Measurements from ENCODE around the gene SDR9C7.
"Not testable (repeated sequence)": the region's sequence is repeated elsewhere in the genome, so short reads cannot be mapped to it uniquely, and the experiment has no call there.

The SDR9C7 gene

GRCh38 chr12:56931474-56931978 lies 2.7 kb downstream of the SDR9C7 start:
- Histone ChIP-seq H3K4me3 (ENCODE audit: low read length) (no peak overlapping the region), H3K36me3 (ENCODE audit: control insufficient read depth, insufficient read depth, low read length, severe bottlenecking) (no peaks in the 10 kb centered on the region), H3K4me1 (ENCODE audit: control insufficient read depth, insufficient read depth, low read length) (peaks cover 3% of the 10 kb centered on the region), H3K9ac (ENCODE audit: low read length) (no peak overlapping the region), H3K9me3 (ENCODE audit: control insufficient read depth, low read length) (no peaks in the 10 kb centered on the region), H3K27me3 (replicated peaks; ENCODE audit: control insufficient read depth, insufficient read depth, low read length) (peaks cover 33% of the 10 kb centered on the region)
- DNase-seq (ENCODE audit: low read depth), result peak; percentile 76

DNA sequence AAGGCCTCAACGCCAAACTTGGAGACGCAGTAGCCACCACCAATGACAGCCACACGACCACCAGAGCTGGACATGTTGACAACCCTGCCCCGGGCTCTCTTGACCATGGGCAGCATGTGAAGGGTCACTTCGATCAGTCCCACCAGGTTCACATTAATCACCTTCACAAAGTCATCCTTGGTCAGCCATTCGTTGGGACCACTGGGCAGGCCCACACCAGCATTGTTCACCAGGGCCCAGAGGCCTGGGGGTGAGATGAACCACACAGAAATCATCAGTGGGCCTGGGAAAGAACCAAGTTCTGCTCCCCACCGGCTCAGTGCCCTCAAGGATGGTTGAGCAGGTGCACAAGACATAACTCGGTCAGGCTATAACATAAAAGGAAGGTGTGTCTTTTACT lies 4.0 kb downstream of the SDR9C7 start:
- H3K9ac ChIP-seq (ENCODE audit: low read length), result no peak overlapping the region
- peaks cover 3% of the 10 kb centered on the region for H3K4me1 ChIP-seq (ENCODE audit: control insufficient read depth, insufficient read depth, low read length)
- H3K36me3 ChIP-seq (ENCODE audit: control insufficient read depth, insufficient read depth, low read length, severe bottlenecking), result no peaks in the 10 kb centered on the region
- no peak for DNase-seq (ENCODE audit: low read depth)
- H3K9me3 ChIP-seq (ENCODE audit: control insufficient read depth, low read length), result no peaks in the 10 kb centered on the region
- H3K4me3 ChIP-seq (ENCODE audit: low read length), result no peak overlapping the region
- H3K27me3 ChIP-seq (replicated peaks; ENCODE audit: control insufficient read depth, insufficient read depth, low read length), result peaks cover 31% of the 10 kb centered on the region

GRCh38 chr12:56929780-56930179 lies 4.4 kb downstream of the SDR9C7 start:
- Histone ChIP-seq H3K9me3 (ENCODE audit: control insufficient read depth, low read length) (no peaks in the 10 kb centered on the region), H3K36me3 (ENCODE audit: control insufficient read depth, insufficient read depth, low read length, severe bottlenecking) (no peaks in the 10 kb centered on the region), H3K9ac (ENCODE audit: low read length) (no peak overlapping the region), H3K27me3 (replicated peaks; ENCODE audit: control insufficient read depth, insufficient read depth, low read length) (peaks cover 30% of the 10 kb centered on the region), H3K4me1 (ENCODE audit: control insufficient read depth, insufficient read depth, low read length) (peaks cover 3% of the 10 kb centered on the region), H3K4me3 (ENCODE audit: low read length) (no peak overlapping the region)
- no peak for DNase-seq (ENCODE audit: low read depth)

DNA sequence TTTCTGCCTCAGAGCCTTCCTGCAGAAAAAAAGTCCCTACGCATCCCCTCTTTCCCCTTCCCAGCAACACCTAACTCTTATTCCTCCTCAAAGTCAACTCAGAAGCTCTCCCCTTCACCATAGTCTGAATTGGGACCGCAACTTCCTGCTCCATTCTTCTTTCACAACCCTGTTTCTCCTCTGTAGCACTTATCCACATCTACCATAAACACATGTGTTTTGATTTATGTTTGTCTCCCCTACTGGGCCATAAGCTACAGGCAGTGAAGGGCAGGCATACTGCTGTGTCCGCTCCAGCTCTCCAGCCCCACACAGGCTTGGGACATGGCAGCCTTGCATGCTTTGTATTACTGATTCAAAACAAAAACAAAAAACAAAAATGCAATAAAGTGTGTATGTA lies 5.9 kb downstream of the SDR9C7 start:
- Histone ChIP-seq H3K4me1 (ENCODE audit: control insufficient read depth, insufficient read depth, low read length) (peaks cover 3% of the 10 kb centered on the region), H3K9me3 (ENCODE audit: control insufficient read depth, low read length) (no peaks in the 10 kb centered on the region), H3K36me3 (ENCODE audit: control insufficient read depth, insufficient read depth, low read length, severe bottlenecking) (no peaks in the 10 kb centered on the region), H3K9ac (ENCODE audit: low read length) (no peak overlapping the region), H3K27me3 (replicated peaks; ENCODE audit: control insufficient read depth, insufficient read depth, low read length) (peaks cover 22% of the 10 kb centered on the region), H3K4me3 (ENCODE audit: low read length) (no peak overlapping the region)
- peak; percentile 34 for DNase-seq (ENCODE audit: low read depth)

- H3K36me3 ChIP-seq (ENCODE audit: control insufficient read depth, insufficient read depth, low read length, severe bottlenecking), result no peaks in the 10 kb centered on the region
- H3K27me3 ChIP-seq (replicated peaks; ENCODE audit: control insufficient read depth, insufficient read depth, low read length), result peaks cover 22% of the 10 kb centered on the region
- H3K4me1 ChIP-seq (ENCODE audit: control insufficient read depth, insufficient read depth, low read length), result peaks cover 3% of the 10 kb centered on the region
- no peaks in the 10 kb centered on the region for H3K9me3 ChIP-seq (ENCODE audit: control insufficient read depth, low read length)
- no peak overlapping the region for H3K4me3 ChIP-seq (ENCODE audit: low read length)
- no peak overlapping the region for H3K9ac ChIP-seq (ENCODE audit: low read length)
- DNase-seq (ENCODE audit: low read depth), result no peak
Measured at GRCh38 chr12:56927281-56927680, 6.9 kb downstream of the SDR9C7 start.

GRCh38 chr12:56922031-56922430 lies 12.2 kb downstream of the SDR9C7 start:
- H3K4me1 ChIP-seq (ENCODE audit: control insufficient read depth, insufficient read depth, low read length), result no peaks in the 10 kb centered on the region

GRCh38 chr12:56921346-56921745 lies 12.9 kb downstream of the SDR9C7 start:
- no peak overlapping the region for H3K9ac ChIP-seq (ENCODE audit: low read length)
- H3K9me3 ChIP-seq (ENCODE audit: control insufficient read depth, low read length), result no peaks in the 10 kb centered on the region
- no peaks in the 10 kb centered on the region for H3K4me1 ChIP-seq (ENCODE audit: control insufficient read depth, insufficient read depth, low read length)
- peaks cover 16% of the 10 kb centered on the region for H3K27me3 ChIP-seq (replicated peaks; ENCODE audit: control insufficient read depth, insufficient read depth, low read length)
- H3K4me3 ChIP-seq (ENCODE audit: low read length), result no peak overlapping the region
- DNase-seq (ENCODE audit: low read depth), result no peak
- no peaks in the 10 kb centered on the region for H3K36me3 ChIP-seq (ENCODE audit: control insufficient read depth, insufficient read depth, low read length, severe bottlenecking)

More at GRCh38 chr12:56922031-56922430, 12.2 kb downstream of the SDR9C7 start:
- DNase-seq (ENCODE audit: low read depth), result no peak
- no peaks in the 10 kb centered on the region for H3K9me3 ChIP-seq (ENCODE audit: control insufficient read depth, low read length)
- H3K4me3 ChIP-seq (ENCODE audit: low read length), result no peak overlapping the region
- no peak overlapping the region for H3K9ac ChIP-seq (ENCODE audit: low read length)
- H3K36me3 ChIP-seq (ENCODE audit: control insufficient read depth, insufficient read depth, low read length, severe bottlenecking), result no peaks in the 10 kb centered on the region
- H3K27me3 ChIP-seq (replicated peaks; ENCODE audit: control insufficient read depth, insufficient read depth, low read length), result peaks cover 13% of the 10 kb centered on the region

GRCh38 chr12:56918139-56918538 lies 16.1 kb downstream of the SDR9C7 start:
- not testable (repeated sequence) for DNase-seq (ENCODE audit: low read depth); H3K4me3 ChIP-seq (ENCODE audit: low read length); H3K4me1 ChIP-seq (ENCODE audit: control insufficient read depth, insufficient read depth, low read length); H3K9me3 ChIP-seq (ENCODE audit: control insufficient read depth, low read length); H3K36me3 ChIP-seq (ENCODE audit: control insufficient read depth, insufficient read depth, low read length, severe bottlenecking); H3K9ac ChIP-seq (ENCODE audit: low read length)
- H3K27me3 ChIP-seq (replicated peaks; ENCODE audit: control insufficient read depth, insufficient read depth, low read length), result peaks cover 19% of the 10 kb centered on the region

GRCh38 chr12:56916996-56917333 lies 17.2 kb downstream of the SDR9C7 start:
- no peak overlapping the region for H3K4me3 ChIP-seq (ENCODE audit: low read length)
- H3K36me3 ChIP-seq (ENCODE audit: control insufficient read depth, insufficient read depth, low read length, severe bottlenecking), result no peaks in the 10 kb centered on the region

DNA sequence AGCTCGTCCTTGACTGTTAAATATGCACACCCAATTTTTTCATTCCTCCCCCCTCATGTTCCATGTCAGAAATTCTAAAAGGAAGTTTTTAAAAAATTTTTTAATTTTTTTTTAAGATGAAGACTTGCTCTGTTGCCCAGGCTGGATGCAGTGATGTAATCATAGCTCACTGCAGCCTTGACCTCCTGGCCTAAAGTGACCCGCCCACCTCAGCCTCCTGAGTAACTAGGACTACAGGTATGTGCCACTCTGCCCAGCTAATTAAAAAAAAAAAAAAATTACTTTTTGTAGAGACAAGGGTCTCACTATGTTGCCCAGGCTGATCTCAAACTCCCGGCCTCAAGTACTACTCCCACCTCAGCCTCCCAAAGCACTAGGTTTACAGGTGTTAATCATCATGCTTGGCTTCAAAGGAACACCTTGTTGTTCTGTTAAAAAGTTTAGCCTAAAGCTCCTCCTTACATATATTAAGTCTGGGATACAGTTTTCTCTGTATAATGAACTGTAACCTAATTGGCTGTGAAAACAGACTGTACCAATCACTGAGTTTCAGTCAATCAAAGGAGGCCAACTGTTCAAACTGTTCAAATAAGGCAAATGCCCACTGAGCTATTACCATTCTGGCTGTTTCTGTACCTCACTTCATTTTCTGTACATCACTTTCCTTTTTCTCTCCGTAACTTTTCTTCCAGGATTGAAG lies 17.8 kb downstream of the SDR9C7 start:
- Histone ChIP-seq H3K4me3 (ENCODE audit: low read length) (no peak overlapping the region), H3K9me3 (ENCODE audit: control insufficient read depth, low read length) (peaks cover under 1% of the 10 kb centered on the region), H3K27me3 (replicated peaks; ENCODE audit: control insufficient read depth, insufficient read depth, low read length) (peaks cover 30% of the 10 kb centered on the region), H3K9ac (ENCODE audit: low read length) (no peak overlapping the region), H3K4me1 (ENCODE audit: control insufficient read depth, insufficient read depth, low read length) (no peaks in the 10 kb centered on the region), H3K36me3 (ENCODE audit: control insufficient read depth, insufficient read depth, low read length, severe bottlenecking) (no peaks in the 10 kb centered on the region)
- no peak for DNase-seq (ENCODE audit: low read depth)

More at GRCh38 chr12:56916996-56917333, 17.2 kb downstream of the SDR9C7 start:
- no peaks in the 10 kb centered on the region for H3K4me1 ChIP-seq (ENCODE audit: control insufficient read depth, insufficient read depth, low read length)
- H3K27me3 ChIP-seq (replicated peaks; ENCODE audit: control insufficient read depth, insufficient read depth, low read length), result peaks cover 26% of the 10 kb centered on the region
- H3K9ac ChIP-seq (ENCODE audit: low read length), result no peak overlapping the region
- no peak for DNase-seq (ENCODE audit: low read depth)
- H3K9me3 ChIP-seq (ENCODE audit: control insufficient read depth, low read length), result no peaks in the 10 kb centered on the region

DNA sequence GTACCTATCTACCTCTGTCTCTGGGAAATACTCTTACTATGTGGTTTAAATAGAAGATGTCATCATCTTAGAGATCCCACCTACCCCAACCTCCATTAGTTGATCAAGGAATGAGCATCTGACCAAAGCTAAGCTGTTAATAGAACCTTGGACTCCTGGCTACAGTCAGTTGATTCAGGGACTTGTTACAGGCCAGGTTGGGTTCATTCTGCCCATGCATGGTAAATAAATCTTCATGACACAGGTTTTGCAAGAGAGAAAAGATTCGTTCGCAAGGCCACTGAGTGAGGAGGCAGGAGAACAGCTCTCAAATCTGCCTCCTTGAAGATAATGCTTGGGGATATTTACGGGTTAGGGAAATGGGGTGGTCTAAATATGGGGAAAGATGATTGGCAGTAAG lies 19.5 kb downstream of the SDR9C7 start:
- no peaks in the 10 kb centered on the region for H3K36me3 ChIP-seq (ENCODE audit: control insufficient read depth, insufficient read depth, low read length, severe bottlenecking)
- peaks cover 17% of the 10 kb centered on the region for H3K9me3 ChIP-seq (ENCODE audit: control insufficient read depth, low read length)
- no peak overlapping the region for H3K4me3 ChIP-seq (ENCODE audit: low read length)
- no peak overlapping the region for H3K9ac ChIP-seq (ENCODE audit: low read length)
- DNase-seq (ENCODE audit: low read depth), result no peak
- peaks cover 30% of the 10 kb centered on the region for H3K27me3 ChIP-seq (replicated peaks; ENCODE audit: control insufficient read depth, insufficient read depth, low read length)
- no peaks in the 10 kb centered on the region for H3K4me1 ChIP-seq (ENCODE audit: control insufficient read depth, insufficient read depth, low read length)

- H3K27me3 ChIP-seq (replicated peaks; ENCODE audit: control insufficient read depth, insufficient read depth, low read length), result peaks cover 30% of the 10 kb centered on the region
- no peaks in the 10 kb centered on the region for H3K4me1 ChIP-seq (ENCODE audit: control insufficient read depth, insufficient read depth, low read length)
- H3K36me3 ChIP-seq (ENCODE audit: control insufficient read depth, insufficient read depth, low read length, severe bottlenecking), result no peaks in the 10 kb centered on the region
- DNase-seq (ENCODE audit: low read depth), result no peak
- H3K9me3 ChIP-seq (ENCODE audit: control insufficient read depth, low read length), result peaks cover 21% of the 10 kb centered on the region
- no peak overlapping the region for H3K9ac ChIP-seq (ENCODE audit: low read length)
- no peak overlapping the region for H3K4me3 ChIP-seq (ENCODE audit: low read length)
Measured at GRCh38 chr12:56914256-56914655, 20.0 kb downstream of the SDR9C7 start.
